Measurements from ENCODE around the gene CFAP221.

CFAP221 gene

DNA sequence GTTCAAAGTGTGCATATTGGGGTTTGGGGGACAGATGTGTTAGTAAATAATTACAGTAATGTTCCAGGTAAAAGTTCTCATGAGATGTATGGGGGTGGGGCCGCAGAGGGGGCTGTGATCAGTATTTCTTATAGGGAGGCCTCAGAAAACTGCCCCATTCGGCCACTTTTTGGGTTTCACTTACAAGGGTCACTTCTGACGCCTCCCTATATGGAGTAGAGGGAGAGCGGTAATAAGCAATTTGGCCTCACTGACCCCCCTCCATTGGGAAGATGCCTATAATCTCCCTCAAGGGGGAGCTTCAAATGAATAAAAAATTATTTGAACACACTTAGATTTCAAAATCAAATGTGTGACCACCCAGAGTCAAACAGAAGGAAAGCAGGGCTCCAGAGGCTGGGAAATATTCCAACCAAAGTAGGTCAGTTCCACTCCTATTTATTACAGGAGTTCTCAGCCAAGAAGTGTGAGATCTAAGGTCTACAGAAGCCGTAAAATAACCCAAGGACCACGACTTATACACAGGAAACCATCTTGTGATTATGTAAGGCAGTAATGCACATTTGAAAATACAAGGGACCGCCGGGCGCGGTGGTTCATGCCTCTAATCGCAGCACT, 22.7 kb upstream of the CFAP221 start:
- TF ChIP-seq, protein P1, sequence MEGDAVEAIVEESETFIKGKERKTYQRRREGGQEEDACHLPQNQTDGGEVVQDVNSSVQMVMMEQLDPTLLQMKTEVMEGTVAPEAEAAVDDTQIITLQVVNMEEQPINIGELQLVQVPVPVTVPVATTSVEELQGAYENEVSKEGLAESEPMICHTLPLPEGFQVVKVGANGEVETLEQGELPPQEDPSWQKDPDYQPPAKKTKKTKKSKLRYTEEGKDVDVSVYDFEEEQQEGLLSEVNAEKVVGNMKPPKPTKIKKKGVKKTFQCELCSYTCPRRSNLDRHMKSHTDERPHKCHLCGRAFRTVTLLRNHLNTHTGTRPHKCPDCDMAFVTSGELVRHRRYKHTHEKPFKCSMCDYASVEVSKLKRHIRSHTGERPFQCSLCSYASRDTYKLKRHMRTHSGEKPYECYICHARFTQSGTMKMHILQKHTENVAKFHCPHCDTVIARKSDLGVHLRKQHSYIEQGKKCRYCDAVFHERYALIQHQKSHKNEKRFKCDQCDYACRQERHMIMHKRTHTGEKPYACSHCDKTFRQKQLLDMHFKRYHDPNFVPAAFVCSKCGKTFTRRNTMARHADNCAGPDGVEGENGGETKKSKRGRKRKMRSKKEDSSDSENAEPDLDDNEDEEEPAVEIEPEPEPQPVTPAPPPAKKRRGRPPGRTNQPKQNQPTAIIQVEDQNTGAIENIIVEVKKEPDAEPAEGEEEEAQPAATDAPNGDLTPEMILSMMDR (IDR thresholded peaks at IDR 0.05; ENCODE audit: low read depth, low read length) = no peak
- in situ Hi-C loops (cut with HindIII; ENCODE audit: low sequenced_read_pairs) = no loop called here

DNA sequence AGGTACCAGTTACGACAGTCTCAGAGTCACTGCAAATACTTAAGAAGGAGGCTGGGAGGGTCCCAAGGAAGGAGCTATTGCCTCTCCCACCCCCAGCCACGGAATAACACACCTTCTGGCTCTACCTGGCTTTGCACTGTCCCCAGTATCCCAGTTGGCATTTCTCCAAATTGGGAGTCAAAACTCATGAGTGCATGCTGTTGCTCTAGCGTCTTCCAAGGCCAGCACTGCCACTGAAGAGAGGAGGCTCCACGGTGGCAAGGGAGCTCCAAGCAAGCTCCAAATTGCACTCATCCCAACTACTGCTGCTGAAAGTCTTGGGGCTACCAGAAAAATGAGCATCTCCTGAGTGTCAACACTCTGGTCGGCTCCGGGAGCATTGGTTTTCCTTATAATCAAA, 21.6 kb upstream of the CFAP221 start:
- TF ChIP-seq, protein P1 (IDR thresholded peaks at IDR 0.05; ENCODE audit: low read depth, low read length) = no peak
- in situ Hi-C loops (cut with HindIII; ENCODE audit: low sequenced_read_pairs) = no loop called here
- no peak for DNase-seq (ENCODE audit: low read depth, low spot score)
- H3K4me3 ChIP-seq (ENCODE audit: low read depth, low read length) = no peak overlapping the region

More for the DNA sequence above, 22.7 kb upstream of the CFAP221 start:
- DNase-seq (ENCODE audit: low read depth, low spot score) = no peak
- H3K4me3 ChIP-seq (ENCODE audit: low read depth, low read length) = no peak overlapping the region

DNA sequence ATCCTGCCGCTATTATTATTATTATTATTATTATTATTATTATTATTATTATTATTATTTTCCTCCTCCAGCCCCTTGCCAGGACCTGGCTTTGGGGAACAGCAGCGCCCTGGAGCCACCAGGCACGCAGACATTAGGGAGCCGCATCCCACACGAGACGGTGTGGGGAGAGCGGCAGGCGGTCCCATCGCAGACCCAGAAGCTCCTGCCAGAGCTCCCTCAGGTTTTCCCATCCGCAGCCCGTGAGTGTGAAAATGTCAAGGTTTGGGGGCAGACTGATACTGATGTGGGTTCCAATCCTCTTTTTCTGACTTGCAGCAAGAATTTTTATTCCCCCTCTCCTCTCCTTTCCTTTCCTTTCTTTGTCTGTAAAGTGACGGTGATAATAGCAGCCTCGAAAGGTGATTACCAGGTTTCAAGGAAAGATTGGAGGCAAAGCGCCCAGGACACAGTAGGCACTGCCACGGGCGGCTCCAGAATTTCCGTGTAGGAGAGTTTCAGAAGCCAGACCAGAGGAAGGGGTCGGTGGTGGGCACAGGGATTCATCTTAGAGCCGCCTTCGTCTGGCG, 20.8 kb upstream of the CFAP221 start:
- H3K4me3 ChIP-seq (ENCODE audit: low read depth, low read length) = no peak overlapping the region
- TF ChIP-seq, protein P1 (IDR thresholded peaks at IDR 0.05; ENCODE audit: low read depth, low read length) = no peak
- in situ Hi-C loops (cut with HindIII; ENCODE audit: low sequenced_read_pairs) = no loop called here
- DNase-seq (ENCODE audit: low read depth, low spot score) = no peak

DNA sequence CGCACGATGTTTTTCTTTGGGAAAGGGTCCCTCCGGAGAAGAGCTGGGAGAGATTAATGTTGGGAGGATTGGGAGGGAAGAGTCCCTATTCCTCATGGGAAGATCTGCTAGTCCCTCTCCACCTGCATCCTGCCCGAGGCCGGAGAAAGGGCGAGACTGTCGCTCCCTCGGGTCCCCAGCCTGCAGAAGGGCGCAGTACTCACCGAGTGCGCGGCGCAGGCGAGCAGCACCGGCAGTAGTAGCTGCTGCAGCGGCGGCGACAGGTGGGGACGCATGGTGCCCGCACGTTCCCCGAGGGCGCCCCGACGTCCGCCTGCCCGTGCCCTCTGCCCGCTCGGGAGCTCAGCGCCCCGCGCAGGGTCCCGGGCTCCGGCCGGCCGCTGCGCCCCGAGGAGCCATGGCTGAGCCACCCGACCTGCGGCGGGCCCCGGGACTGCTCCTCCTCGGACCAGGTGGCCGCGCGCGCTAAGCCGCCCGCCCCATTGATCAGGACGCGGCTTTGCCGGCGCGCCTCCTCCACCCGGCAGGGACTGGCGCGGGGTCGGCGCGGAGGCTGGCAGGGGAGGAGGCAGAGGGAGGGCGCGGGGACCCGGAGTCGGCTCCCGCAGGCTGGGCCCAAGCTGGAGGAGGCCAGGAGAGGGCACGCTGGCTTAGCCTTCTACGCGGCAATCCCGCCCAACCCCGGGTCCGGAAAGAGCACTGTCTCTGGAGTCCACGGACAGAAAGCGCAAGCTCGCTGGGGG, 20.1 kb upstream of the CFAP221 start, which contains the start of gene SCTR:
Gene SCTR, minus strand, starts transcription at position 532 of the 743 bp plus-strand sequence. Its CDS starts 257 bp downstream, at position 275.
- no peak within 1 kb of the TSS for H3K4me3 ChIP-seq (ENCODE audit: low read depth, low read length)
- in situ Hi-C loops (cut with HindIII; ENCODE audit: low sequenced_read_pairs) = no loop called here

DNA sequence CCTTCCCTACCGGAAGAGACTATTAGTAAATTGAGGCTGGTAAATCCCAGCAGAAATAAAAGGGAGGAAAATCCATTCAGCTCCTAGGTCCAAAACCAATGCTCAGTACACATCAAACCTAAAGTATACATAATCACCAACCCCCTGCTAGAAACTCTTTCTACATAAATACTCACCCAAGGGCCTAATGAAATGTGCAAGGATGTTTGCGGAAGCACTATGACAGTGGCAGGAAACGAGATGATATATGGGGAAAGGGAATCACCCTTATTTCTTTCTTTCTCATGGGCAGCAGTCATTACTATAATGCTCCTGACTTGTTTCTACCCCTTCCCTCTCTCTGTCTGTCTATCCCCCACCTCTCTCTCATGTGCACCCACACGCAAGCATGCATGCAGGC, 18.6 kb upstream of the CFAP221 start:
- TF ChIP-seq, protein P1 (IDR thresholded peaks at IDR 0.05; ENCODE audit: low read depth, low read length) = no peak
- no peak overlapping the region for H3K4me3 ChIP-seq (ENCODE audit: low read depth, low read length)
- DNase-seq (ENCODE audit: low read depth, low spot score) = no peak
- in situ Hi-C loops (cut with HindIII; ENCODE audit: low sequenced_read_pairs) = no loop called here

More for the DNA sequence above, 20.1 kb upstream of the CFAP221 start, which contains the start of gene SCTR:
- DNase-seq (ENCODE audit: low read depth, low spot score) = no peak
- TF ChIP-seq, protein P1 (IDR thresholded peaks at IDR 0.05; ENCODE audit: low read depth, low read length) = no peak

DNA sequence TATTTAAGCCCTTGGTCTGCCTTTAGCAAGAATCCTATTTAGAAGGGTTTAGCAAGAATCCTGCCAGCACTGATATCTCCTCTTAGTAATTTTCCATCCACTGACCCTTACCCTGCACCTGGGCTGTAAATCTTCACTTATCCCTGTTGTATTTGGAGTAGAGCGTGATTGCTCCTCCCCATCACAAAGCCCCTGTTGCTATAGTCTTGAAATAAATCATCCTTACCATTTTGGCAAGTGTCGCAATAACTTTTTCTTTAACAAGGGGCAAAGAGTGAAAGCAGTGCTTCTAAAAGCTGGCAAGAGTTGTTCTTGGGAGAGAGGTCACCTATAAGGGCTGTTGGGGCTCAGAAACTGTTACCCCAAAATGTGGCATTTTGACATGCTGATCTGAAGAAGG, 16.2 kb upstream of the CFAP221 start:
- in situ Hi-C loops (cut with HindIII; ENCODE audit: low sequenced_read_pairs) = no loop called here
- TF ChIP-seq, protein P1 (IDR thresholded peaks at IDR 0.05; ENCODE audit: low read depth, low read length) = no peak
- no peak for DNase-seq (ENCODE audit: low read depth, low spot score)
- H3K4me3 ChIP-seq (ENCODE audit: low read depth, low read length) = no peak overlapping the region
